Breast epithelium (tissue), 4 donors: Measurements from ENCODE around the gene PVALEF. TPM values are rescaled to one million over a fixed set of nuclear protein-coding genes. Genes with fewer than 3 reads are reported as not detected.
"Not testable (repeated sequence)": the region's sequence is repeated elsewhere in the genome, so short reads cannot be mapped to it uniquely, and the experiment has no call there.

Experiments used
- DNase-seq, 2 donors: peaks; one replicate each; pipeline ENCODE4 v3.0.0-alpha.2; 2019; ENCODE audit warnings: low spot score in 2 of 2
- H3K27ac ChIP-seq, 2 donors: fragments of 200-600 bp; sonication (generic) in 1 of 2; one replicate each; pipeline ENCODE4 v1.5.1; 2016 to 2019; ENCODE audit warnings: mild to moderate bottlenecking in 1 of 2
- H3K27me3 ChIP-seq, 2 donors: fragments of 200-600 bp; sonication (generic) in 1 of 2; one replicate each; pipeline versions ENCODE4 v1.5.1 to v1.6.0; 2017 to 2019; ENCODE audit warnings: control low read depth in 1 of 2, mild to moderate bottlenecking in 1 of 2
- H3K36me3 ChIP-seq: fragments of 200-600 bp; one replicate; pipeline ENCODE4 v1.5.1; 2019
- H3K4me1 ChIP-seq, 2 donors: fragments of 200-600 bp; sonication (generic); one replicate each; pipeline ENCODE4 v1.5.1; 2016 to 2019; ENCODE audit warnings: control low read depth in 1 of 2
- H3K4me3 ChIP-seq, 3 donors: fragments of 200-600 bp; sonication (generic); 1 replicate in 2 of 3; 2 replicates in 1 of 3; pipeline ENCODE4 v1.5.1; 2016 to 2019; ENCODE audit warnings: mild to moderate bottlenecking in 3 of 3, moderate library complexity in 2 of 3
- H3K9me3 ChIP-seq, 2 donors: fragments of 200-600 bp; sonication (generic) in 1 of 2; one replicate each; pipeline ENCODE4 v1.5.1; 2016 to 2019; ENCODE audit warnings: control low read depth in 1 of 2
- POLR2A ChIP-seq: fragments of 450-650 bp; IDR thresholded peaks from one replicate; pipeline ENCODE4 v1.6.1; 2016; ENCODE audit warnings: antibody characterized with exemption, mild to moderate bottlenecking, moderate library complexity
- POLR2AphosphoS5 ChIP-seq, 3 donors: sonication (generic); formaldehyde crosslinking; IDR thresholded peaks; one replicate each; pipeline ENCODE4 v1.6.1; 2017; ENCODE audit warnings: antibody characterized with exemption in 3 of 3
- intact Hi-C: fragments of 100-400 bp; cut with DNase I; formaldehyde crosslinking; loops from one replicate; pipeline ENCODE4 v1.15.1; 2023; ENCODE audit warnings: low total_unique reads
- total RNA-seq, 3 donors: library from RNA; depleted of rRNA; stranded (reverse); fragments of >200 nt; gene quantifications; one replicate each; pipeline ENCODE4 v1.1.0, GENCODE V29; 2016
- TF ChIP-seq, protein P1 (sequence below), 3 donors: fragments of 450-650 bp; IDR thresholded peaks; one replicate each; pipeline ENCODE4 v1.5.1; 2016 to 2017; ENCODE audit warnings: antibody characterized with exemption in 3 of 3, mild to moderate bottlenecking in 3 of 3, moderate library complexity in 3 of 3

The PVALEF gene
- total RNA-seq, 3 donors from 2014 or later: not detected

GRCh38 chr17:81152288-81152828 is 12.9 kb upstream of the PVALEF start:
- H3K4me3 ChIP-seq: no peak overlapping the region
- H3K27me3 ChIP-seq: no peaks in the 10 kb centered on the region
- no peaks in the 10 kb centered on the region for H3K4me1 ChIP-seq
- no peaks in the 10 kb centered on the region for H3K9me3 ChIP-seq
- intact Hi-C loops: no loop called here
- no peaks in the 10 kb centered on the region for H3K36me3 ChIP-seq
- DNase-seq: no peak
- no peak for TF ChIP-seq POLR2AphosphoS5 (IDR thresholded peaks at IDR 0.05)
- TF ChIP-seq, protein P1, sequence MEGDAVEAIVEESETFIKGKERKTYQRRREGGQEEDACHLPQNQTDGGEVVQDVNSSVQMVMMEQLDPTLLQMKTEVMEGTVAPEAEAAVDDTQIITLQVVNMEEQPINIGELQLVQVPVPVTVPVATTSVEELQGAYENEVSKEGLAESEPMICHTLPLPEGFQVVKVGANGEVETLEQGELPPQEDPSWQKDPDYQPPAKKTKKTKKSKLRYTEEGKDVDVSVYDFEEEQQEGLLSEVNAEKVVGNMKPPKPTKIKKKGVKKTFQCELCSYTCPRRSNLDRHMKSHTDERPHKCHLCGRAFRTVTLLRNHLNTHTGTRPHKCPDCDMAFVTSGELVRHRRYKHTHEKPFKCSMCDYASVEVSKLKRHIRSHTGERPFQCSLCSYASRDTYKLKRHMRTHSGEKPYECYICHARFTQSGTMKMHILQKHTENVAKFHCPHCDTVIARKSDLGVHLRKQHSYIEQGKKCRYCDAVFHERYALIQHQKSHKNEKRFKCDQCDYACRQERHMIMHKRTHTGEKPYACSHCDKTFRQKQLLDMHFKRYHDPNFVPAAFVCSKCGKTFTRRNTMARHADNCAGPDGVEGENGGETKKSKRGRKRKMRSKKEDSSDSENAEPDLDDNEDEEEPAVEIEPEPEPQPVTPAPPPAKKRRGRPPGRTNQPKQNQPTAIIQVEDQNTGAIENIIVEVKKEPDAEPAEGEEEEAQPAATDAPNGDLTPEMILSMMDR (IDR thresholded peaks at IDR 0.05): no peak
- no peak for TF ChIP-seq POLR2A
- no peak overlapping the region for H3K27ac ChIP-seq

DNA sequence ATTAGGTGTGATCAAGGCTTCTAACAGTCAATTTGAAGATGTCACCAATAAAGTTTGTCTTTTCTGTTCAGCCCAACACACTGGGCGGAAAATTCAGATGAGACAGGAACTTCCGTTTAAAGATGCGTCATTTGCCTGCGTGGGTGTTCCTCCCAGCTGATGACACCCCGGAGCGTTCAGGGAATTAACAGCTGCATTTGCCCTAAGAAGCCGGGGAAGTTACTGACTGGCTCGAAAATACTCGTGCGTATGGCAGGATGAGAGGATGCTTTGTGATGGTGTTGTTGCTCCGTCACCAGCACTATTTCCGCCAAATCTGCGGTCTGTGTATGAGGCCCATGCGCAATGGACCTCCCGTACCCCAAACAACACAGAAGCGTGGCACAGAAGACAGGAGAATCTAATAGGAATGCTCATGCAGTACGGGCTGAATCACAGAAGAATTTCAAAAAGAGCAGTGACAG is 11.9 kb upstream of the PVALEF start:
- H3K27ac ChIP-seq: no peak overlapping the region
- DNase-seq: no peak
- TF ChIP-seq POLR2A (no peak), POLR2AphosphoS5 (IDR thresholded peaks at IDR 0.05) (no peak)
- TF ChIP-seq, protein P1 (IDR thresholded peaks at IDR 0.05): no peak

GRCh38 chr17:81154016-81154415 is 11.3 kb upstream of the PVALEF start:
- H3K9me3 ChIP-seq, H3K27me3 ChIP-seq, DNase-seq, H3K4me3 ChIP-seq, H3K36me3 ChIP-seq, H3K4me1 ChIP-seq, H3K27ac ChIP-seq, intact Hi-C loops: not testable (repeated sequence)

More for the DNA sequence above, 11.9 kb upstream of the PVALEF start:
- Histone ChIP-seq H3K9me3 (no peaks in the 10 kb centered on the region), H3K4me3 (no peak overlapping the region), H3K36me3 (no peaks in the 10 kb centered on the region), H3K27me3 (no peaks in the 10 kb centered on the region), H3K4me1 (no peaks in the 10 kb centered on the region)
- intact Hi-C loops: no loop called here

DNA sequence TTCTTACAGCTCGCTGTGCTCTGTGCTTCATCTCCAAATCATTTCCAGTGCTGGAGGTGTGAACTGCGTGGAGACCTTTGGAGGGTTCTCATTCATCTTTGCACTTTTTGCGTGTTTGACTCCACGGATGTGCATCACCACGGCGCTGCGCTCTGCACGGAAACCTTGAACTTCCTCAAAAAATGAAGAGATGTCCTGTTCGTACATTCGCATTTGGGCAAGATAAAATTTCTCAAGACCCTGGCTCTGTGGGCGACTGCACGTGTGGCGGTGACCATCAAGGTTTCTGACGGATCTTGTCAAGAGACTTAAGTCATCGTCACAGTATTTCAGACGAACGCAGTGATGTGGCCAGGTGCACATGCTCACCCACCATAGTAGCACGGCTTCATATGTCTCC is 10.3 kb upstream of the PVALEF start:
- Histone ChIP-seq H3K9me3 (no peaks in the 10 kb centered on the region), H3K36me3 (no peaks in the 10 kb centered on the region), H3K27ac (no peak overlapping the region), H3K4me1 (no peaks in the 10 kb centered on the region), H3K27me3 (peaks cover 0 to 2% of the 10 kb centered on the region in 2 donors), H3K4me3 (no peak overlapping the region)
- DNase-seq: no peak
- TF ChIP-seq, protein P1 (IDR thresholded peaks at IDR 0.05): no peak
- intact Hi-C loops: no loop called here

GRCh38 chr17:81156866-81157805 is 8.2 kb upstream of the PVALEF start:
- no peaks in the 10 kb centered on the region for H3K4me1 ChIP-seq
- DNase-seq: no peak
- no peak overlapping the region for H3K4me3 ChIP-seq
- H3K36me3 ChIP-seq: no peaks in the 10 kb centered on the region
- intact Hi-C loops: no loop called here
- H3K9me3 ChIP-seq: no peaks in the 10 kb centered on the region
- H3K27ac ChIP-seq: no peak overlapping the region
- TF ChIP-seq POLR2A (no peak), POLR2AphosphoS5 (IDR thresholded peaks at IDR 0.05) (no peak)
- TF ChIP-seq, protein P1 (IDR thresholded peaks at IDR 0.05): no peak
- peaks cover 0 to 6% of the 10 kb centered on the region in 2 donors for H3K27me3 ChIP-seq
